GM06990 (cell line): ENCODE results near the gene SSR3.
"Not testable (repeated sequence)": the region's sequence is repeated elsewhere in the genome, so short reads cannot be mapped to it uniquely, and the experiment has no call there.

ENCODE experiments used
- DNase-seq: peaks from one replicate; pipeline ENCODE4 v3.0.0-alpha.2; 2011; ENCODE audit not compliant: insufficient read length; ENCODE audit errors: extremely low read depth
- H3K27me3 ChIP-seq: replicated peaks from 2 replicates; pipeline ENCODE4 v1.6.0; 2011; ENCODE audit warnings: low read length; ENCODE audit not compliant: control insufficient read depth, insufficient read depth
- H3K36me3 ChIP-seq: 2 replicates; pipeline ENCODE4 v1.5.1; 2011; ENCODE audit warnings: low read length; ENCODE audit not compliant: control insufficient read depth, insufficient read depth
- H3K4me3 ChIP-seq: replicated peaks from 2 replicates; pipeline ENCODE4 v1.5.1; 2011; ENCODE audit warnings: low read depth, mild to moderate bottlenecking, control low read depth, low read length
- TF ChIP-seq, protein P1 (sequence below): IDR thresholded peaks from 2 replicates; pipeline ENCODE4 v1.5.1; 2011; ENCODE audit warnings: low read length, control low read depth, mild to moderate bottlenecking, inconsistent platforms; ENCODE audit not compliant: insufficient read depth, poor library complexity, severe bottlenecking

Gene SSR3

DNA sequence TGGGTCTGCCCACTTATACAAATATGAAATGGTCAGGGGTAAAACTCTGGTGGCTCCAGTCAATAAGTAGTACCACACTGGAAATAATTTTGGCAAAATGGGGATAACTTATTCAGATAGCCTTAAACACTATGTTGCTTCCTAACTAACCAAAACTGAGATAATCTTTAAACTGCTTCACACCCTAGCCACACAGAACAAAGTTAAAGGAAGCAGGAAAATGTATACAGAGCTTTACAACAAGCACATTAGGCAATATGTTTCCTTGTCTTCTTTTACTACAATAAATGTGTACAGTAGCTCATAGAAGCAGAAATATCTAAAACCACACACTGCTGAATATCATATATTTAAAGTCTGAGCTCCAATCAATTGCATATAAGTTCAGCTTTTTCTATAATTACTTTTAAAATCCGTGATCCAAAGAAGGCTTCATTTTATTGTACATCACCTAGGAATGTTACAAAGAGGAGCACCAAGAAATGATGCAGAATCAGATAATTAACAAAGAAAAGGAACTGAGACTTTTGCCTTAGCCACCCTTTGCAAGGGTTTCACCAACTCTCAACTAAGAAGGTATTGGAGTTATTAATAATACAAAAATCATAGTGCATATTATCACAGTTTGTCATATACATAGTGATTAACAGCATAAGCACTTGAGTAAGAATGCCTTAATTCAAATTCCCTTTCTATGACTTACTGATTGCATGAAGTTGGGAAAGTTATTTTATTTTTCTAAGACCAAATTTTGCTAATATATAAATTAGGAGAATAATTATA lies 9.2 kb upstream of the SSR3 start:
- no peaks in the 10 kb centered on the region for H3K36me3 ChIP-seq
- TF ChIP-seq, protein P1, sequence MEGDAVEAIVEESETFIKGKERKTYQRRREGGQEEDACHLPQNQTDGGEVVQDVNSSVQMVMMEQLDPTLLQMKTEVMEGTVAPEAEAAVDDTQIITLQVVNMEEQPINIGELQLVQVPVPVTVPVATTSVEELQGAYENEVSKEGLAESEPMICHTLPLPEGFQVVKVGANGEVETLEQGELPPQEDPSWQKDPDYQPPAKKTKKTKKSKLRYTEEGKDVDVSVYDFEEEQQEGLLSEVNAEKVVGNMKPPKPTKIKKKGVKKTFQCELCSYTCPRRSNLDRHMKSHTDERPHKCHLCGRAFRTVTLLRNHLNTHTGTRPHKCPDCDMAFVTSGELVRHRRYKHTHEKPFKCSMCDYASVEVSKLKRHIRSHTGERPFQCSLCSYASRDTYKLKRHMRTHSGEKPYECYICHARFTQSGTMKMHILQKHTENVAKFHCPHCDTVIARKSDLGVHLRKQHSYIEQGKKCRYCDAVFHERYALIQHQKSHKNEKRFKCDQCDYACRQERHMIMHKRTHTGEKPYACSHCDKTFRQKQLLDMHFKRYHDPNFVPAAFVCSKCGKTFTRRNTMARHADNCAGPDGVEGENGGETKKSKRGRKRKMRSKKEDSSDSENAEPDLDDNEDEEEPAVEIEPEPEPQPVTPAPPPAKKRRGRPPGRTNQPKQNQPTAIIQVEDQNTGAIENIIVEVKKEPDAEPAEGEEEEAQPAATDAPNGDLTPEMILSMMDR, result no peak
- H3K27me3 ChIP-seq, result no peaks in the 10 kb centered on the region
- no peak overlapping the region for H3K4me3 ChIP-seq
- no peak for DNase-seq

DNA sequence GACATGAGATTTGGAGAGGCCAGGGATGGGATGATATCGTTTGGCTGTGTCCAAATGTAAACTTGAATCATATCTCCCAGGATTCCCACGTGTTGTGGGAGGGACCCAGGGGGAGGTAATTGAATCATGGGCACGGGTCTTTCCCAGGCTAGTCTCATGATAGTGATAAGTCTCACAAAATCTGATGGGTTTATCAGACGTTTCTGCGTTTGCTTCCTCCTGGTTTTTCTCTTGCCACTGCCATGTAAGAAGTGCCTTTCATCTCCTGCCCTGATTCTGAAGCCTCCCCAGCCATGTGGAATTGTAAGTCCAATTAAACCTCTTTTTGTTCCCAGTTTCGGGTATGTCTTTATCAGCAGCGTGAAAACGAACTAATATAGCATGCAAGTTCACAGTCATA lies 7.6 kb upstream of the SSR3 start:
- not testable (repeated sequence) for DNase-seq, H3K27me3 ChIP-seq, H3K36me3 ChIP-seq, H3K4me3 ChIP-seq

DNA sequence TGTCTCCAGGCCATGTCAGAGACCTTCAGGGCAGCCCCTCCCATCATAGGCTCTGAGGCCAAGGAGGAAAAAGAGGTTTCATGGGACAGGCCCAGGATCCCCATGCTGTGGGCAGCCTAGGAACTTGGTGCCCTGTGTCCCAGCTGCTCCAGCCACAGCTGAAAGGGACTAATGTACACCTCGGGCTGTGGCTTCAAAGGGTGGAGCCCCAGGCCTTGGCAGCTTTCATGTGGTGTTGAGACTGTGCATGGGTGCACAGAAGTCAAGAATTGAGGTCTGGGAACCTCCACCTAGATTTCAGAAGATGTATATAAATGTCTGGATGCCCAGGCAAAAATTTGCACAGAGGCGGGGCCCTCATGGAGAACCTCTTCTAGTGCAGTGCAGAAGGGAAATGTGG lies 6.6 kb upstream of the SSR3 start:
- TF ChIP-seq, protein P1, result no peak
- Histone ChIP-seq H3K4me3 (no peak overlapping the region), H3K36me3 (no peaks in the 10 kb centered on the region), H3K27me3 (no peaks in the 10 kb centered on the region)
- no peak for DNase-seq

DNA sequence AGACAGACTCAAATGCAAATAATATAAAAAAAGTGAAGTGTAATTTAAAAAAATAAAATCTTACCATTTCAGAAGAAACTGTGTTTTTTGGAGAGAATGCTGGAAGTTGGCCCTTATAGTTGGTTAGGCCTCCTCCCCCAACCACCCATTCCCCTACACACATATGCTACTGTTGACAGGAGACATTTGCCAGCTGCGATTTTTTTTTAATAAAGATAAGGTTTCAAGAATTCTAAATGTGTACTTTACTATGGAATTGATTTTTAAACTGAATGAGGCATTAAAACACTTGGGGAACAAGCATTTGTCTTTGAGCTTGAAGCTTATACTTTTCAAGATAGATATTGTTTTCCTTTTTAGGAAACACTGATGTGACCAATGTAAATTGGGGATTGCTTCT lies 4.4 kb upstream of the SSR3 start:
- no peaks in the 10 kb centered on the region for H3K36me3 ChIP-seq

DNA sequence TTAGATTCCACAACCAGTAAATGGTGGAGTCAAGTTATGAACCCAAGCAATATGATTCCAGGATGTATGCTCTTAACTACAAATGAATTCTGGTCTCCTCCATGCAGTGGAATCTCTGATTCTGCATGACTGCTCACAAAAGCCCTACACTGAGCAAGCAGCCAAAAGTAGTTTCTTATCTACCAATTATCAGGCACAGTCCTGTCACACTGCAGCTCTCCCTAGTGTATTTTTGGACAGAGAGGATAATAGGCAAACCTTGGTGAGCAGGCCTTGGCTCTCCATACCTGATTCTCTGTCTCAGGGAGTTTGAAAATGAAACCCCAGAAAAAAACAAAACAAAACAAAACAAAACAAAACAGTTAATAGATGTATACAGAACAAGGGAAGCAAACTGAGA lies 3.5 kb upstream of the SSR3 start:
- DNase-seq, result no peak
- H3K36me3 ChIP-seq, result no peaks in the 10 kb centered on the region
- TF ChIP-seq, protein P1, result no peak
- no peak overlapping the region for H3K4me3 ChIP-seq
- no peaks in the 10 kb centered on the region for H3K27me3 ChIP-seq

More for the DNA sequence above, 4.4 kb upstream of the SSR3 start:
- no peak for DNase-seq
- Histone ChIP-seq H3K4me3 (no peak overlapping the region), H3K27me3 (no peaks in the 10 kb centered on the region)
- TF ChIP-seq, protein P1, result no peak

DNA sequence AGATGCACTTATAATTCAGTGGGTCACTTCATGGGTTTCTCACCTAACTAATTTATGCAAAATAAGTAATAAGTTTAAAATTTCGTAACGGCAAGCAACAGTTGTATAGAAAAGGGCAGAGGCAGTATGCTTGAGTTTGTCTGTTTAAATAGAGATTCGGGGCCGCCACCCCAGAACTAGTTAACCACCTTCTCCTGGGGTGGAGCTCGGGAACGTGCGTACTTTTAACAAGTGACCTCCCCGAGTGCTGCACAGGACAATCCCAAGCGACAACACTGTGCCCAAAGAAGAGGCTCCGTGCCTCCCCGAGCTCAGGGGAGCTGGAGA lies 439 bp downstream of the SSR3 start:
- TF ChIP-seq, protein P1, result no peak
- Histone ChIP-seq H3K4me3 (peak overlapping the region; percentile 97), H3K27me3 (no peaks in the 10 kb centered on the region), H3K36me3 (peaks cover 4% of the 10 kb centered on the region)
- DNase-seq, result no peak
